Hematopoietic multipotent progenitor cell treated with erythropoietin and hydrocortisone succinate and interleukin-3 and kit ligand, for 4 days (in vitro differentiated cells): ENCODE measurements around the gene RHOD.

Source experiments
- DNase-seq: peaks from one replicate; pipeline ENCODE4 v3.0.0-alpha.2; 2015

Gene RHOD

DNA sequence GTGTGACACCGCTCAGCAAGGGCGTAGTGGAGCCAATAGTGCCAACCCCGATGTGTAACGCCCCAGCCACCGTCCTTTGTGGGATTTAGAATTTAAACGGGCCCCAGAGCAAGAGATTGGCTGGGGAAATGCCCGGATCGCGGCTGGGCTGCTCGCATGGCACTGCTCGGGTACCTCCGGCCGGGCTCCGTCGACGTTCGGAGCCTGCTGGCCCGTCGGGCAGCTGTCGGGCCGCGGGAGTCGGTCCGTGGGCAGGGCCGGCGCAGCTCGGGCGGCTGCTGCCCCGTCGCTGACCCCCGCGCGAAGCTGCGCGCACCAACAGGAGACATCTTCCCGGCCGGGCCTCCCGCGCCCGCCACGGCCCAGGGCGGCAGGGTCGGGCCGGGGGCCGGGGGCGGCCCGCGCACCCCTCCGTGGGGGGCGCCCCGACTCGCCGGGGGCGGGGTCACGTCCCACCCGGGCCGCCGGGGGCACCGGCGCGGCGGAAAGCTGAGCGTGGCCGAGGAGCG lies 61.1 kb downstream of the RHOD start:
- DNase-seq = peak; percentile 61

DNA sequence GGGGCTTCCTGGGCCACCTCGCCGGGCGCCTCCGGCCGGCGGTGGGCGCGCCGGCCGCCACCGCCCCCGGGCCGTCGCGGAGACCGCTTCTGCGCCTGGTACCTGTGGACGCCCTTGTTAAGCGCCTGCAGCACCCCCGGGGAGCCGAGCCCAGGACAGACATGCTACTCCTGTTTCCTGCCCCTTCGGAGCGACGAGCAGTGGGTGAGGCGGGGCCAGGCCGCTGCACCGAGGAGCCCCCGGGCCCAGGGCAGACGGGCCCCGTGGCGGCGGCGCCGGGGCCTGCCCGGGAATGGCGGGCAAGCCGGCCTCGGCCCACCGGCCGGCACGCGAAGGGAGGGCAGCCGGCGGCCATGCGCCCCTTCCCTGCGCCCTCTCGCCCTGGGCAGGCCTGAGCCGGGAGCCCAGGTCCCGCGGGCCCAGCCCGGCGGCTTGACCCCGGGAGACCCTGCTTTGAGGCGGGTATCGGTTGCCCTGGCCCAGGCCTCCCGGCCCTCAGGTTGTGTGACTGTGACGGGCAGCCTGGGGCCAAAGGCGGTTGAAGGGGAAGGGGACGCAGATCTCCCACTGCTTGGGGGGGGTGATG lies 61.6 kb downstream of the RHOD start:
- DNase-seq = peak; percentile 61

DNA sequence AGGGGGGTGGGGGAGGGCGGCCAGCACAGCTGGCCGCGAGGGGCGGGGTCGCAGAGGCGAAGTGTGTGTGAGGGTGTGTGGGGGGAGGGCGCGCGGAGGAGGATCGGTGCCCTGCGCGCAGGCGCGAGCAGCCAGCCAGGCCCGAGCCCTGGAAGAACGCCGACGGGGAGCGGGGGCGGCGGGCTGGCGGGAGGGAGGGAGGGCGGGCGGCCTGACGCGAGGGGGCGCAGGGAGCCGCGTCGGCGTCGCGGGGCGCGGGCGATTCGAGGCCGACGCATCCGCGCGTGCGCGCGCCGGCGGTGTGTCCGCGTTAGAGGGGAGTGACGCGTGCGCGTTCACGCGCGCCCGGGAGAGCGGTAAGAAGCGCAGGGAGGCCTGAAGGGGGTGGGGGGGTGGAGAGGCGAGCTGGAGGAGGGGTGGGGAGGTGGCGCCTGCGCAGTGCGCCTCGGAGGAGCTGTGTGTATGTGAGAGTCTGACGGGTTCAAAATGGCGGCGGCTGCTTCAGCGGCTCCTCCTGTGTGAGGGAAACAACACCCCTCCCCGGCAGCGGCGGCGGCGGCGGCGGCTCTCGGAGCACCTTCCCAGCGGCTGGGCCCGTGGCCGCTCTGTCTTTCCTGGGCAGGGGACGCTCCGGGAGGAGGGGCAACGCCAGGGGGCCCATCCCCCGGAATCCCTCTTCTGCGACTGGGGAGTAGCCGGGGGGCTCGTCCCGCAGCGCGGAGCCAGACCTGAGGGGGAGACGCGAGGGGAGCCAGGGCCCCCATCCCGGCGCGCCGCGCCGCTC lies 62.3 kb downstream of the RHOD start, which contains the start of gene KDM2A:
Gene KDM2A, plus strand, starts transcription at position 463 of the 784 bp plus-strand sequence. CDS start 2,054 bp downstream, outside the sequence.
- DNase-seq = peak; percentile 99

DNA sequence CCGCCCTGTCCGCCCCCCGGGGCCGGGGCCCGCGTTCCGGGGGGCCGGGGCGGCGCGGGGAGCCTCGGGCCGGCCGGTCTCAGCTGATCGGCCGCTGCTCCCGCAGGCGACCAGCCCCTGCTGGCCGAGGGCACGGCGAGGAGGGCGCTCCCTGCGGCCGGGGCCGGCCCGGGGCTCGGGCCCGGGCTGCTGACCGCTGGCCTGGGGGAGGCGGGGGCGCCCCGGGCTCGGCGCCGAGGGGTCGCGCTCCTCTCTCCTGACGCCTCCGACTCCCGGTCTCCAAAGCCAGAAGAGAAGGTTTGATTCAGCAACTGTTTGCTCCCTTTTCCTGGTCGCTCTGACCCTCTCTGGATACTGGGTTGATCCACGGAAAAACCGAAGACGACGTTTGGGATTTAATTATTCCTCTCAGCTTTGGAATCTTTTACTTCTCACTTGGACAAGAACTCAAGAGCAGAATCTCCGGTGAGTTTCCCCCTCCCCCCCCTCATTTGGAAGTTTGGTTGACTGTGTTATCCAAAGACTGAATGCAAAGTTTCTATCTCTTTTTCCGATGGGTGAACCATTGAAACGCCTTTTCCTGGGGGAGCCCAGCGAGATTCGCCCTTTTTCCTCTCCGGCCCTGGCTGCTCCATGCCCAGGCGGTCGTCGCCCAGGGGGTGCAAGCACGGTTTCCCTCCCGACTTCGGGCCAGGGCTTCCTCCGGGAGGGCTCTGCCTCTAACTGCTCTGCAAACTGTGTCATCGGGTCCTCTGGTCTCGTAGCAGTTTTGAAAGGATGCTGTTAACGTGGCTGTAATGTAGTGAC lies 63.1 kb downstream of the RHOD start:
- DNase-seq = peak; percentile 46

DNA sequence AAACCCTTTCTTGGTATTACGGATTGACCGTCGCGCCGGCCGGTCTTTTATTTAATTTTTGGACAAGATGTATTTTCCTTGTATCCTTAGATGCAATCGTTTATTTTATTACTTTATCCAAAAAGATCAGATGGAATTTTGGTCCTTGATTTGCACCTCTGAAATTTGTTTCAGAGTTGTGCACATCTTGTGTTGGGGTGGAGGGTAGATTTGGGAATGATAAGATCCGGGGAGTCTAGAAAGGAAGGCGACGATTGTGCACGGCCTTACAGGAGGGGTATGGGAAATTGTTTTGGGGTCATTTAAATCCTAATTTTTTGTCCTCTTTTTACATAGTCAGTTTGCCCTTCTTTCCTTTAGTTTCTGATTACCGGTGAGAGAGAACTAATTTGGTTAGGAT lies 63.8 kb downstream of the RHOD start:
- DNase-seq = peak; percentile 26

DNA sequence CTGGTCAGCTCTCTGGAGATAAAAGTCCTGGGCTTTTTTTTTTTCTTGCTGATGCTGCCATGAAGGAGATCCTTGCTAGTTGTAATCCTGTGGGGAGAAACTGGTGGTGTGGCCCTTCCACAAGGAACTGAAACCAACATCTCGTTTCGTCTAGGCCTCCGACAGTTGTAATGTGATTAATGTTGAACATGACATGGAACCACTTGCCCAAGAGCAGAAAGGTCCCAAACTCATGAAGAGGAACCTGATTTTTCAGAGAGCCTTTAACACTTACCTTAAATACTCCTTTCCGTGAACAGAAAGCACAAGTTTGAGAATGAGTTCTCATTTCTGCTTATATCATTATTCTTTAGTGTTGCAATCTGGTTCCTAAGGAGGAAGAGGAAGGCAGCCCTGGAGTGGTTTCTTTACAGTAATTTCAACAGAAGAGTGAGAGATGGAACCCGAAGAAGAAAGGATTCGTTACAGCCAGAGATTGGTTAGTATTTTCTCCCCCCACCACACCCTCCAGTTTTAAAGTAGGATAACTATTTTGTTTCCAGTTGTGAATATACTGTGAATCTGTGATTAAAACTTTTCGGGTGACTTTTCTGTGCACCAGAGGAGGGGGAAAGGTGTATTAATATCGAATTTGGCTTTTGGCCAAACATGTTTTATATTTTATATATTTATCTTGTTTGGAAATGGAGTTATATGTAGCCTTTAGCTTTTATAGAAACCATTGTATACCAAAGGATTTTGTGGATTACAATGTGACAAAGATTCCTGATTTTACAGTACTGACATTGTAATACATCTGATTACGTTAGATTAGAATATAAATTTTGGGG lies 64.4 kb downstream of the RHOD start:
- DNase-seq = peak; percentile 75
